H54 (cell line): ENCODE results near the gene JMJD6.
A peak's percentile ranks its signal among the peaks of the same experiment; 100 is the strongest.

Source experiments
- DNase-seq: peaks from one replicate; pipeline ENCODE4 v3.0.0; 2011; ENCODE audit warnings: low spot score, mixed read lengths; ENCODE audit not compliant: insufficient read length
- FAIRE-seq: peaks from 3 replicates; lab custom pipeline; 2011; peaks lifted over from hg19 to GRCh38; lab: Jason Lieb, UNC
- POLR2A ChIP-seq: IDR thresholded peaks from 2 replicates; pipeline ENCODE4 v1.6.1; 2011; ENCODE audit warnings: low read depth, mild to moderate bottlenecking, low read length

JMJD6 gene

DNA sequence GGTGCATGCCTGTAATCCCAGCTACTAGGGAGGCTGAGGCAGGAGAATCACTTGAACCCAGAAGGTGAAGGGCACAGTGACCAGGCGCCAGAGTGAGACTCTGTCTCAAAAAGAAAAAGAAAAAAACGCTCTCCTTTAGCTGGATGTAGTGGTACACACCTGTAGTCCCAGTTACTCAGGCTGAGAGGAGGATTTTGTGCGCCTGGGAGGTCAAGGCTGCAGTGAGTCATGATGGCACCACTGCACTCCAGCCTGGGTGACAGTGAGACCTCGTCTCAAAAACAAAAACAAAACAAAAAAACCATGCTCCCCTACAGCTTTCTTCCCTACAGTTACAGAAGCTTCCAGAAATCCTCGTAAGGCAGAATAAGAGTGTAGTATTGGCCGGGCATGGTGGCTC lies 49.8 kb downstream of the JMJD6 start:
- FAIRE-seq, result no peak
- no peak for DNase-seq
- no peak for TF ChIP-seq POLR2A

DNA sequence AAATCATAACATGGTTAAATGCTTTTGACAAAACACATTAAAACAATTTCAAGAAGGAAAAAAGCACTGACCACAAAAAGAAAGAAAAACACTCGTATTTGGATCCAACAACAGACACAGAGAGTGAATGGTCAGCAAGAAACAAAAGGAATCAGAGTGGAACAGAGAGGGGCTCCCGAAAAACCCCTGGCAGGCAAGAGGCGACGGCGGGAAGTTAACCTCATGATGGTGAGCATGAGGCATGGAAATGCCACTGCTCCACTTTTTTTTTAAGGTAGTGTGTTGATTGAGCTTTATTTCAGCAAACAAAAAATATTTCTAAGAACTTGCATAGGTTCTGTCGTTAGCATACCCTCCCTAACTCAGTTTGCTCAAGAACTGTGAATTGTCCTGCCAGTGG lies 50.8 kb downstream of the JMJD6 start:
- no peak for TF ChIP-seq POLR2A
- DNase-seq (no peak), FAIRE-seq (no peak)

DNA sequence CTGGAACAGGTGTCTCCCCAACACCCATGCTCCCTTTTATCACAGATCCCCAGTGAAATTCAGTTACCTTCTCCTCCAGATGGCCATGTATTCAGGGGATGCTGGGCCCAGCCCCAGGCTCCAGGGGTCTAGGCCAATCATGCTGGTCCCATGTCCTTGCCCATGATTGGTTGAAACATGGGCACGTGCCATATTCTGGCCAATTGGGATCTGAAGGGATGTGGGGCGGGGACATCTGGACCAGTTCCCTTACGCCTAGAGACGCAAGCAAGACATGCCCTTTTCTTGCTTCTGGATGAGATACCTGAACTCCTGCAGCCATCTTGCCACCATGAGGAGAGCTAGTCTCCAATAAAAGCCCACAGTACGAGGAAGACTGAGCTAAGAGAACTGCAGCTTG lies 51.8 kb downstream of the JMJD6 start:
- no peak for DNase-seq
- no peak for FAIRE-seq
- no peak for TF ChIP-seq POLR2A

DNA sequence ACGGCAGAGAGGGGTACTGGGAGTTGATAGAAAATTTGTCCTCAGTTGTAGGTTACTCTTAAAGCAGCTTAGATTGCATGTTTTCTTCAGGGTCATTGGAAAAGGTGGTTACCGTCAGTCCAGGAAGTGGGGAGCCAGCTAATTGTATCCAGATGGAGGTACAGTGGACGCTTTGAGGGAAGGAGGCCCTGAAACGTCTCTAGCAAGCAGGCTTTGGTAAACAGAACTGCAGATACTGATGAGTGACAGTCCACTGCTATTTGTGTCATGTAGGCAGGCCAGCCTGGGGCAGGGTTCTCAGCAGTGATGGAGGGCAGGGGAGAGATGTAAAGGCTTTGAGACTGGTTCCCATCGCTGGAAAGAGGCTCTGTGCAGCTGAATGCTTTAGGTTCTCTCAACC lies 52.7 kb downstream of the JMJD6 start:
- FAIRE-seq (no peak), DNase-seq (no peak)
- no peak for TF ChIP-seq POLR2A

DNA sequence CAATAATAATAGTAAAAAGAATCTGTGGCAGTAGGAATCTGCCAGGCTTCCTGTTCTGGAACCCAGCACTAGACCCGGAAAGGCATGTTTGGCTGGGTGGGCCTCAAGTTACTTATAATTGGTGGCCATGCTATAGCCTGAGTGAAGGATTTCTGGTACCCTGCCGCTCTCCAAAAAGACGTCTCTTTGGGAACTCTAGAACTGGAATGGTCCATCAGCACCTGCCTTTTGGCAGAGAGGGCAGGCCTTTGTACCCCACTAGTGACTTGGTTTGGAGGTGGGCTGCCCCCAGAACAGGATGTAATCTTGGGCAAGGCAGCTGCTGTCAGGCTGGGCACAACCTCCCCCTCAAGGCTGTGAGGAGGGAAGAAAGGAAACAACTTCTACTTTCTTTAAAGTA lies 53.5 kb downstream of the JMJD6 start:
- TF ChIP-seq POLR2A, result no peak
- FAIRE-seq, result no peak
- DNase-seq, result no peak

DNA sequence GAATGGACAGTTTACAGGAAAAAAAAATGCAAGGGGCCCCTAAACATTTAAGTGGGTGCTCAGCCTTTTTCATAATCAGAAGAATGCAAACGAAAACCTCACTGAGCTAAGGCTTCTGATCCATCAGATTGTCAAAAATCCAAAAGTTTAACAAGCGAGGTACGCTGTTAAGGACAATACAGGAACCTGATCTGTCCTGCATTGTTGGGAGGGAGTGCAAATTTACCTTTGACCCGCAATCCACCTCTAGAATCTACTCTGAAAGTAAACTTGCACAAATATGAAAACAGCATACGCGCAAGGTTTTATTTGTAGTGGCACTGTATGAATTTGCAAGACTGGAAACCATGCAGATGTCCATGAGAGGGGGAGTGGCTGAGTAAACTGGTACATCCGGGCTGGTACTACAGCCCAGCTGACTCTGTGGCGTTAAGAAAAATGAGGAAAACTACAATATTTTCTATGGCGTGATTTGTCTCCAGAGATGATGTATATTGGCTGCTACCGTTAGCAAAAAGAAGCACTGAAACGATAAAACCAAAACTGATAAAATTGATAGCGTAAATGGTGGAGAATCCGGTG lies 54.0 kb downstream of the JMJD6 start:
- FAIRE-seq, result no peak
- DNase-seq, result no peak
- no peak for TF ChIP-seq POLR2A

DNA sequence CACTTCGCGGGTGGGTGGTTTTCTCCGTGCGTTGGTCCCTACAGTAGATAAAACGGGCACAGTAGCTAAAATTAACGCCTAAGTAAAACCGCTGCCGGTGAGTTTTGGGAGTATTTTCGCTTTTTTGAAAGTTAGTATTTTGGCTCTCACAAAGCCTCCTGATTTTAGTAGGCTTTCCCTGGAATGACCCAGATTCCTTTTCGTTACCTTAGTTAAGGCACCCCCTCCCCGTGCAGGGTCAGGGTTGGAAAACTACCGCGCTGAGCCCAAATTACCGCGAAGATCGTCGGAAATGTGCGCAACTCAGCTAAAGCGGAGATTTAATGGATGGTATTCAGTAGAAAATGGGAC lies 54.5 kb downstream of the JMJD6 start:
- DNase-seq (no peak), FAIRE-seq (no peak)
- TF ChIP-seq POLR2A, result peak; percentile 14; the same call in 1 of the 2 replicates

DNA sequence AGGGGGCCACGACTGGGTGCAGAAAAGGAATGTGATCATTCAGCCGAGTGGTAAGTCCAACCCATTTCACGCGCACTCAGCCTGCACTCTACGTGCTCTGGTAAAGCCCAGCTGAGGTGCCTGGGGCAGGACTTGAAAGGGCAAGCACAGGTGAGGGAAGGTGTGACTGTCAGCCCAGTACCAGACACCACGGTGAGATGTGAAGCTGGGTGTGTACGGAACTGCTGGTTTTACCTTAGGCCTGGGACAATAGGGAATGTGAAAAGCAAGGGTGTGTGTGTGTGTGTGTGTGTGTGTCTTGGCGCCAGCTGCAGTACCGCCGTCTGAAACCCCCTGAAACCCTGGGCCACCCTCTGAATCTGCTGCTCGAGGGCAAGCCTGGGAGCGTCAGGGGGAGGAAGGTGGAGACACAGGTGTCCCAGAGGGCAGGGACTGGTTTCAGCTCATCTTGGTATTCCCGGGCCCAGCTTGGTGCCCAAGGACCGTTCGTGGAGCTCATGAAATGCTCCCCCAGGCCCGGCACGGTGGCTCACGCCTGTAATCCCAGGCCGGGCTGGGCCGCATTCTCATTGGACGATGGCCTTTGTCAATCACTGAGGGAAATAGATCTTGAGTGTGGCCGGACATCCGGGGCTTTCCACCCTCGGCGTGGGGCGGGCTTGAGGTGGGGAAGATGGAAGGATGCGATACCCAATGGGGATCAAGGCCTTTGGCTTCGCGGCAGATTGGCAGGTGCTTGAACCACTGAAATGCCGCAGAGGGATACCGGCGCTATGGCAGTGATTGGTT lies 55.1 kb downstream of the JMJD6 start:
- no peak for FAIRE-seq

DNA sequence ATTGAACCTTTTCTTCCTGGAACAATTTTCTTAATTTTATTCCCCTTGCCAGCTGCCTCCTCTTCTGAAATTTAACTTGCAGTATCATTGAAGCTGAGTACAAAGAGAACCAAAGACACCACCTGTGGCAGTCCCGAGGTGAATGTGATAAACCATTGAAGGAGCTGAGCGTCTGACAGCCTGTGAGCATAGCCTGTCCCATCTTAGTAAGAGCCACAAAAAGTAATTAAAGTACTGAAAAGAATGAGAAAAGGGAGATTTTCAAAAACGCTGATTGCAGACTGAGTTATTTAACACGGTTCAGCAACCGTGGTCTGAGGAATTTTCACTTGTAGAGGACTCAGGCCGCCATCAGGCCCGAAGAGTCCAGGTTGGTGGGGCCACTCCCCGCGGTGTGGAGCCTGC lies 55.7 kb downstream of the JMJD6 start:
- TF ChIP-seq POLR2A, result no peak
- DNase-seq (no peak), FAIRE-seq (no peak)

More for the DNA sequence above, 55.1 kb downstream of the JMJD6 start:
- peak; percentile 45 for TF ChIP-seq POLR2A
- DNase-seq, result peak; percentile 96

DNA sequence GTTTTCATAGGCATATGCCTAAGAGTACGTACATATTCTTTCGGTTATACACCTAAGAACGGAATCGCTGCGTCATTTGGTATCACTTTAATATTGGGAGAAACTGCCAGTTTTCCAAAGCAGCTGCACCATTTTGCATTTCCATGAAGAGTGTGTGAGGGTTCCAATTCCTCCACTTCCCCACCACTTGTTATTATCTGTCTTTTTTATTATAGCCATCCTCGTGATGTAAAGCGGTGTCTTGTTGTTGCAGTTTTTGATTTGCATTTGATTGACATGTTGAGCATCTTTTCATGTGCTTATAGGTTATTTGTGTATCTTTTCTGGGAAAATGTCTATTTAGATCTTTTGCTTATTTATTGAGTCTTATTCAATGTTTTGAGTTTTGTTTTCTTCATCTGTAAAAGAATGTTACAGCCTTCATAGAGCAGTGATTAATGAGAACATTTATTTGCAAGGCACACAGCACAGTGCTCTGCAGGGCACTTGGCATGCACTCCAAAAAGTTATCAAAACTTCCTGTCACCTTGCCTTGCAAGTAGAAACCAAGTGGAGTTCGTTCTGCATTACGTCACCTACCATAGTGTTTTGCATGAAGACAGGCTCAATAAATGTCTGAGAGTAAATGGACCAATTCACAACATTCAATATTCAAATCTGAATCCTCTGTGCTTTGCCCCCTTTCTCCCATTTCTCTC lies 56.2 kb downstream of the JMJD6 start:
- DNase-seq (no peak), FAIRE-seq (no peak)
- TF ChIP-seq POLR2A, result no peak
